SKM-1 treated with dmso at 0.1 percent for 144 hours (cell line): ENCODE measurements around the gene NPDC1.

Experiments
- DNase-seq: peaks from one replicate; lab custom pipeline; 2025; ENCODE audit not compliant: unreplicated experiment; lab: John Stamatoyannopoulos, UW

The NPDC1 gene

DNA sequence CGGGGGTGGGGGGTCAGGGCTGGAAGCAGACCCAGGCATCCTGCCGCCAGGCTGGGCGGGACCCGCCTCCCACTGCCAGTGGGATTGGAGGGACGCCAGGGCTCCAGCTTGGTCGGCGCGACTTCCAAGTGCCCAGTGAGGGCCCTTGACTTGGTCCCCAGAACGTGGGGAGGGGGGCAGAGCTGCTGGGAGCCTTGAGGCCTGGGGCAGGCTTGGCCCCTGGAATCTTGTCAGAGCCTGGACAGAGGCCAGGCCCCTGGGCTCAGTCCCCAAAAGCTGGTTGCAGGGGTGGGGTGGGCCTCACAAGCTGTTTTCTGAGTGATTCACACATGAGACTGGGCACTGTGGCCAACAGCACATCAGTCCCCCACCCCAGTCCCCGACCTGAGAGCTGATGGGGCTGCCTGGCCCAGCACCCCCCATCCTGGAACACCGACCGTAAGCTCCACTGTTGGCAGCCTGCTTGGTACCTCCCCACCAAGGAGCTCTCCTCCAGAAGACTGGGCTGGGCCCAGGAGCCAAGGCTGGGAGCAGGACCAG, 50.1 kb downstream of the NPDC1 start:
- no peak for DNase-seq

GRCh38 chr9:136995362-136995761, 50.6 kb downstream of the NPDC1 start:
- DNase-seq = no peak

DNA sequence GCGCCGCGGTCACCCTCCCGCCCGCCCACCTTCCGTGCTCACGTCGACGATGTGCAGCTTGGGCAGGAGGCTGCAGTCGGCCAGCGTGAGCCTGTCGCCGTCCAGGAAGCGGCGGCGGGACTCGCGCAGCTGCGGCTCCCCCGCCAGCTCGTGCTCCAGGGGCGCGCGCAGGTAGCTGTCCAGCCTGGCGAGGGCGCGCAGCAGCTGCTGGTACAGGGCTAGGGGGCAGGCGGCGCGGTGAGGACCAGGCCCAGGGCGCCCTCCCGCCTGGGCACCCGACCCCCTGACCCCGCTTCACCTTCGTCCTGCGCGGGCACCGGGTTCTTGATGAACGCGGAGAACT, 51.1 kb downstream of the NPDC1 start:
- no peak for DNase-seq

DNA sequence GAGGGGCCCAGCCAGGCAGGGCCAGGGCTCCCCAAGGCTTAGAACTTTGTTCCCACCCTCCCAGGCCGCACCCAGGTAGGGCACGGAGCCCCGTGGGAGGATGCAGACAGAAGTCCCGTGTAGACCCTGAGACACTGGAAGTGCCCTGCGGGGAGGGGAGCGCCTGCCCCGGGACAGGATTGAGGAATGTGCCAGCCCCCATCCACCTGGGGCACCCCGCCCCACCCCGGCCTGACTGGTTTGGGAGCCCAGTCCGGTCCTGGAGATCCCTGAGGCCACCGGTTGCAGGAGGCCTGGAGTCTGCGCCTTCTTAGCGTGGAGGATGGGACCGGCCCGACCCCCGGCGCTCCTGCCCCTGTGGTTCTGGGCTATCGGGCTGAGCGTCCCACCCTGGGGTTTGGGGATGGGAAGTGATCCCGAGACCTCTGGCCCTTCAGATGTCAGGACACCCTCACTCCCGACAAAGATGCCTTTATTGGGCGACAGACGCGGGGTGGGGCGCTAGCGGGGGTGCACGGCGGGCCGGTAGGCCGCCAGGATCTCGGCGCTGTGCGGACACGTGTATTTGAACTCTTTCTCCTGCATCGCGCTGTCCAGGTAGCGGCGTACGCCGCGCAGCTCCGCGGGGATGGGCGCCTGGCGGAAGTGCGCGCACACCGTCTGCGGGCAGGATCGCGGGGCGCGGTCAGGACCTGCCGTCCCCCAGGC, 51.6 kb downstream of the NPDC1 start:
- DNase-seq = no peak

DNA sequence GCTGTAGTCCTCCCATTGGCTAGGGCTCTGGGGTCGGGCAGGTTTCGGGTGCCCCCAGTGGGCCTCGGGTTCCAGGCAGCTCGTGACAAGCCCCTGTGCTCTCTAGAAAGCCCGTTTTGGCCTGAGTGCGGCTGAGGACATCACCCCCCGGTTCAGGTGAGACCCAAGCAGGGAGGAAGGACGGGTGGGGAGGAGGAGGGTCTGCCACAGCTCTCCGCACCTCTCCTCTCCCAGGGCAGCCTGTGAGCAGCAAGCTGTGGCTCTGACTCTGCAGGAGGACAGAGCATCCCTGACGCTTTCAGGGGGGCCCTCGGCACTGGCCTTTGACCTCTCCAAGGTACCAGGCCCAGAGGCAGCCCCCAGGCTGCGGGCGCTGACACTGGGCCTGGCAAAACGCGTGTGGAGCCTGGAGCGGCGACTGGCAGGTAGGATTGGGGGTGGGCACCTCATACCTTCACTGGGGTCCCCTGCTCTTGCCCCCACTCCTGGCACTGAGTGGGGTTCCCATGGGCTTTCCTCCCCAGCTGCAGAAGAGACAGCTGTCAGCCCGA, 53.1 kb downstream of the NPDC1 start:
- DNase-seq = no peak

DNA sequence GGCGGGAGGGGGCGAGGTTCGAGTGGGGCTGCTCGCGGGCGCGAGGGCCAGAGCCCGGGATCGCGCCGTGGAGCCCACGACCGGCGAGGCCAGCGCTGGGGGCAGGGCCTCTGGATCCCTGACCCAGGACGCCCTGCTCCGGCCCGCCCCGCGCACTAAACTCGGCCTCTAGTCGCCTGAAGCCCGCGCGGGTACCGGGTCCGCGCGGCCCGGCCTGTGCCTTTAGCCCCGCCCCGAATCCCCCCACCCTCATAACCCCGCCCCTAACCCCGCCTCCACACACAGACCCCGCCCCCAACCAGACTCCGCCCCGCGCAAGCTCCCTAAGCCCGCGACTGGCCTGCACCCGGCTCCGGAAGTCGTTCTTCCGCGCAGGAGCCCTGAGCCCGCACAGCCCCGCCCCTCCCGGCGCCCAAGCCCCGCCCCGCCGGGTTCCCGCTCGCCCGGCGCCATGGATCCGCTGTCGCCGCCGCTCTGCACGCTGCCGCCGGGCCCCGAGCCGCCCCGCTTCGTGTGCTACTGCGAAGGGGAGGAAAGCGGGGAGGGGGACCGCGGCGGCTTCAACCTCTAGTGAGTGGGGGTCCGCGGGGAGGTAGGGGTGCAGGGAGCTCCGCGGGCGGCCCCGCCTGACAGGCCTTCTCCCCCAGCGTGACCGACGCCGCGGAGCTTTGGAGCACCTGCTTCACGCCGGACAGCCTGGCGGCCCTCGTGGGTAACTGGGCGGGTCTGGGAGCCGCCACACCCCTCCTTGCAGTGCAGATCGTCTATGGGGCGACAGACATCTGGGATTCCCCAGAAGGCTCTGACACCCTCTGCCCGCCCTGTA, 53.8 kb downstream of the NPDC1 start, which contains the start of gene PAXX:
Gene PAXX, plus strand, starts transcription at position 430 of the 826 bp plus-strand sequence. Its CDS starts 22 bp downstream, at position 452.
- peak; percentile 85 for DNase-seq

DNA sequence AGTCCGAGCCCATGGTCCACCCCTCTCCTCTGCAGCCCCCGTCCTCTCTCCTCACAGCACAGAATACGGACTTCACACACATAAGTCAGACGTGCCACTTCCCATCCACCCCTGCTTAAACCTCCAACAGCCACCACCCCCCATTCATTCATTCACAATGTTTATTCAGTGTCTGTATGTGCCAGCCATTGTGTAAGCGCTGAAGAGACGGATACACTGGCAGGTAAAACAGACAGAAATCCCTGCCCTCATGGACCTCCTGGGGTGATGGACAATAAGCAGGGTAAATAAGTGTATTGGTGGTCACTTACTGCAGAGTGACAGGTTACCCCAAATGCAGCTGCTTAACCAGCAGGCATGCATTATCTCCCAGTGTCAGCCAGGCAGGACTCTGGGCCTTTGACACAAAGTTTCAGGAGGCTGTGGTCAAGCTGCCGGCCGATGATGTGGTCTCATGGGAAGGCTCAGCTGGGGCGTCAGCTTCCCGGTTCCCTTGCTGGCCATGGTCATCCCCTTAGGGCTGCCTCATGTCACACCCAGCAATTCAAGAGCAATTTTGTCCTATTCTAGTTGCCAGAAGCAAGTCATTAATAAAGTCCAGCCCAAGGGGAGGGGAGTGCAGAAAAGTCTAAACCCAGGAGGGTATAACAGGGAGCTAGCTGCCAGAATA, 55.6 kb downstream of the NPDC1 start:
- DNase-seq = no peak
